ENCODE measurements around the gene BRIP1.

Gene BRIP1

GRCh38 chr17:61663310-61663709 lies 200.0 kb downstream of the BRIP1 start:
- Histone ChIP-seq H3K9ac (no peak overlapping the region), H3K36me3 (no peaks in the 10 kb centered on the region), H3K27me3 (no peaks in the 10 kb centered on the region), H3K4me3 (no peak overlapping the region), H3K4me2 (no peak overlapping the region), H3K4me1 (no peaks in the 10 kb centered on the region), H3K27ac (no peak overlapping the region), H4K20me1 (no peaks in the 10 kb centered on the region), H3K9me3 (no peaks in the 10 kb centered on the region)
- TF ChIP-seq Cebpa-rat (IDR thresholded peaks at IDR 0.05) = no peak

DNA sequence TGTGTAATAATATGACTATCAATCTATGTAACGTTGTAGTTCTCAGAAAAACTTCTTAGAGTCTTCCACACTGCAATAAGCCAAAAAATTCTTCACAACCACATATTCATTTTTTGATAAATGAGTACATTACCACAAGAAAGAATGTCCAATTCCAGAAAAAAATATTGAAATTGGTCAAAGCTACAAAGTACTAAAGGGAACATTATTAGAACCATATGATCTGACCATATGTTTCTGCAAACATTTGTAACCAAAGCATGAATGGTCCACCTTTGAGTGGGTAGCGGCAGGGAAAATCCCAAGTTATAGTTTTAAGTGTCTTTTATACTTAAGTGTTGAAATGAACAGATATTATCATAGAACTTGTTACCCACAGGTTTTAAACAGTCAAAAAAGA lies 200.6 kb downstream of the BRIP1 start:
- H3K9me3 ChIP-seq = no peaks in the 10 kb centered on the region
- no peak overlapping the region for H3K4me2 ChIP-seq
- no peak overlapping the region for H3K9ac ChIP-seq
- no peaks in the 10 kb centered on the region for H4K20me1 ChIP-seq
- no peaks in the 10 kb centered on the region for H3K36me3 ChIP-seq
- H3K4me3 ChIP-seq = no peak overlapping the region
- no peak overlapping the region for H3K27ac ChIP-seq
- no peaks in the 10 kb centered on the region for H3K27me3 ChIP-seq
- no peaks in the 10 kb centered on the region for H3K4me1 ChIP-seq
- TF ChIP-seq Cebpa-rat (IDR thresholded peaks at IDR 0.05) = no peak

- H3K9ac ChIP-seq = no peak overlapping the region
- no peaks in the 10 kb centered on the region for H3K4me1 ChIP-seq
- no peaks in the 10 kb centered on the region for H3K9me3 ChIP-seq
- H3K4me3 ChIP-seq = no peak overlapping the region
- no peaks in the 10 kb centered on the region for H4K20me1 ChIP-seq
- TF ChIP-seq Cebpa-rat (IDR thresholded peaks at IDR 0.05) = no peak
- H3K27ac ChIP-seq = no peak overlapping the region
- H3K4me2 ChIP-seq = no peak overlapping the region
- H3K27me3 ChIP-seq = no peaks in the 10 kb centered on the region
- H3K36me3 ChIP-seq = no peaks in the 10 kb centered on the region
Observed at GRCh38 chr17:61662186-61662585, 201.1 kb downstream of the BRIP1 start.

DNA sequence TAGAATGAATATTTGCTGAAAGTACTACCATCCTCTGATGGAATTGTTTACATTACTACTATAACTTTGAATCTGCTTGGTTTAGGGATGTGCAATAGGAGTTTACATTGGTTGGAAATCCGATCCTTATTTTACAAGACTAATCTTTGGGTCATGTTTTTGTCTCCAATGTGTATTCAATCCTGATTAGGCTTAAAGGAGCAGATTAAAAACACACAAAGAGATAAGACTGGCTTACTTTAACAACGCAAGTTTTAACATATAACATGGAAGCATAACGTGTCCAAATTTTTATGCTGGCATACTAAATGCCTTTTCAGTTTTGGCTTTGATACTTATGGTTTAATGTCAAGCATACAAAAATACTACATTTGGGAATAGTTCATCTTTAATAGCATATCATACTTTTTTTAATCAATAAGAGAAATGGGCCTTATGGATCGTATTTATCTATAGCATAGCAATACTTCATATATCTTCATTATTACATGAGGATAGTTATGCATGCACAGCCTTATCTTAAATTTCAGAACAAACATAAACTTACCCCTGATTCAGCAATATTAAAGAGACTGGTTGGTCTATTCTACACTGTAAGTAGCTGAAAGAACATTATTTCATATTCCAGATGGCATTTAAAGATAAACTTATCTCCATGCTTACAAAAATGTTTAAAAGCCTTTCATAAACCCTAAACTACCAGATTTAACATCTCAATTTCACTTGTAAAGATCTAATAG lies 202.4 kb downstream of the BRIP1 start:
- no peak overlapping the region for H3K27ac ChIP-seq
- H3K27me3 ChIP-seq = no peaks in the 10 kb centered on the region
- H3K4me3 ChIP-seq = no peak overlapping the region
- no peaks in the 10 kb centered on the region for H3K9me3 ChIP-seq
- H3K36me3 ChIP-seq = no peaks in the 10 kb centered on the region
- H3K4me2 ChIP-seq = no peak overlapping the region
- H3K9ac ChIP-seq = no peak overlapping the region
- no peaks in the 10 kb centered on the region for H4K20me1 ChIP-seq
- H3K4me1 ChIP-seq = no peaks in the 10 kb centered on the region
- no peak for TF ChIP-seq Cebpa-rat (IDR thresholded peaks at IDR 0.05)

- H3K4me1 ChIP-seq = no peaks in the 10 kb centered on the region
- H3K4me3 ChIP-seq = no peak overlapping the region
- H3K27me3 ChIP-seq = no peaks in the 10 kb centered on the region
- no peaks in the 10 kb centered on the region for H4K20me1 ChIP-seq
- H3K9me3 ChIP-seq = no peaks in the 10 kb centered on the region
- no peak overlapping the region for H3K9ac ChIP-seq
- no peaks in the 10 kb centered on the region for H3K36me3 ChIP-seq
- H3K4me2 ChIP-seq = no peak overlapping the region
- no peak for TF ChIP-seq Cebpa-rat (IDR thresholded peaks at IDR 0.05)
- no peak overlapping the region for H3K27ac ChIP-seq
Observed at GRCh38 chr17:61659437-61659836, 203.9 kb downstream of the BRIP1 start.

GRCh38 chr17:61658183-61658582 lies 205.1 kb downstream of the BRIP1 start:
- Histone ChIP-seq H3K36me3 (no peaks in the 10 kb centered on the region), H3K4me1 (no peaks in the 10 kb centered on the region), H3K9me3 (peaks cover 8% of the 10 kb centered on the region; the same call in 1 of the 2 replicates), H3K4me2 (no peak overlapping the region), H3K27me3 (no peaks in the 10 kb centered on the region), H3K27ac (no peak overlapping the region), H3K9ac (no peak overlapping the region), H4K20me1 (no peaks in the 10 kb centered on the region), H3K4me3 (no peak overlapping the region)
- TF ChIP-seq Cebpa-rat (IDR thresholded peaks at IDR 0.05) = no peak

GRCh38 chr17:61657338-61657737 lies 206.0 kb downstream of the BRIP1 start:
- Histone ChIP-seq H3K9ac (no peak overlapping the region), H3K4me2 (no peak overlapping the region), H3K36me3 (no peaks in the 10 kb centered on the region), H3K4me1 (no peaks in the 10 kb centered on the region), H4K20me1 (no peaks in the 10 kb centered on the region), H3K9me3 (peaks cover 8% of the 10 kb centered on the region; the same call in 1 of the 2 replicates), H3K27ac (no peak overlapping the region), H3K4me3 (no peak overlapping the region), H3K27me3 (no peaks in the 10 kb centered on the region)
- TF ChIP-seq Cebpa-rat (IDR thresholded peaks at IDR 0.05) = no peak

DNA sequence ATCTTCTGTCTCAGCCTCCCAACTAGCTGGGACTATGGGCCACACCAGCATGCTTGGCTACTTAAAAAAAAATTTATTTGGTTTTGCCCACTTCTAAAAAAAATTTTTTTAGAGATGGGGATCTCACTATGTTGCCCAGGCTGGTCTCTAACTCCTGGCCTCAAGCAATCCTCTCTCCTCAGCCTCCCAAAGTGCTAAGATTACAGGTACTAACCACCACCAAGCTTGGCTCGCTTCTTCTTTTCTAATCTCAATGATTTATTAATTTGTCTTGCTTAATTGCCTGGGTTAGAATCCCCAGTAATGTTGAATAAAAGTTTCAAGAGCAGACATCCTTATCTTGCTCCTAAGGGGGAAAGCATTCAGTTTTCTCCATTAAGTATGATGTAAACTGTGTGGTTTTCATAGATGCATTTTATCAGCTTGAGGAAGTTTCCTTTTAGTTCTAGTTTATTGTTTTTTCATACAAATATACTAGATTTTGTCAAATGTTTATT lies 206.6 kb downstream of the BRIP1 start:
- Histone ChIP-seq H3K4me3 (no peak overlapping the region), H3K4me1 (no peaks in the 10 kb centered on the region), H3K27me3 (no peaks in the 10 kb centered on the region), H4K20me1 (no peaks in the 10 kb centered on the region), H3K27ac (no peak overlapping the region), H3K9me3 (peaks cover 13% of the 10 kb centered on the region; the same call in 1 of the 2 replicates), H3K9ac (no peak overlapping the region), H3K36me3 (no peaks in the 10 kb centered on the region), H3K4me2 (no peak overlapping the region)
- TF ChIP-seq Cebpa-rat (IDR thresholded peaks at IDR 0.05) = no peak

- Histone ChIP-seq H3K27ac (no peak overlapping the region), H3K4me3 (no peak overlapping the region)
- TF ChIP-seq Cebpa-rat (IDR thresholded peaks at IDR 0.05) = no peak
Observed at GRCh38 chr17:61650749-61651148, 212.6 kb downstream of the BRIP1 start.

GRCh38 chr17:61648587-61648986 lies 214.7 kb downstream of the BRIP1 start:
- no peak for TF ChIP-seq Cebpa-rat (IDR thresholded peaks at IDR 0.05)
- H4K20me1 ChIP-seq = no peaks in the 10 kb centered on the region

More at GRCh38 chr17:61650749-61651148, 212.6 kb downstream of the BRIP1 start:
- Histone ChIP-seq H3K36me3 (no peaks in the 10 kb centered on the region), H3K9ac (no peak overlapping the region), H3K9me3 (peaks cover 26% of the 10 kb centered on the region), H4K20me1 (no peaks in the 10 kb centered on the region), H3K4me1 (no peaks in the 10 kb centered on the region), H3K27me3 (no peaks in the 10 kb centered on the region), H3K4me2 (no peak overlapping the region)

More at GRCh38 chr17:61648587-61648986, 214.7 kb downstream of the BRIP1 start:
- no peak overlapping the region for H3K4me2 ChIP-seq
- H3K9ac ChIP-seq = no peak overlapping the region
- H3K27me3 ChIP-seq = no peaks in the 10 kb centered on the region
- H3K27ac ChIP-seq = no peak overlapping the region
- H3K36me3 ChIP-seq = no peaks in the 10 kb centered on the region
- no peak overlapping the region for H3K4me3 ChIP-seq
- H3K9me3 ChIP-seq = peaks cover 20% of the 10 kb centered on the region
- no peaks in the 10 kb centered on the region for H3K4me1 ChIP-seq

Measured in BLaER1 (cell line).